ENCODE results near the gene GPM6B.
"Not testable (repeated sequence)": the region's sequence is repeated elsewhere in the genome, so short reads cannot be mapped to it uniquely, and the experiment has no call there.

GPM6B gene

DNA sequence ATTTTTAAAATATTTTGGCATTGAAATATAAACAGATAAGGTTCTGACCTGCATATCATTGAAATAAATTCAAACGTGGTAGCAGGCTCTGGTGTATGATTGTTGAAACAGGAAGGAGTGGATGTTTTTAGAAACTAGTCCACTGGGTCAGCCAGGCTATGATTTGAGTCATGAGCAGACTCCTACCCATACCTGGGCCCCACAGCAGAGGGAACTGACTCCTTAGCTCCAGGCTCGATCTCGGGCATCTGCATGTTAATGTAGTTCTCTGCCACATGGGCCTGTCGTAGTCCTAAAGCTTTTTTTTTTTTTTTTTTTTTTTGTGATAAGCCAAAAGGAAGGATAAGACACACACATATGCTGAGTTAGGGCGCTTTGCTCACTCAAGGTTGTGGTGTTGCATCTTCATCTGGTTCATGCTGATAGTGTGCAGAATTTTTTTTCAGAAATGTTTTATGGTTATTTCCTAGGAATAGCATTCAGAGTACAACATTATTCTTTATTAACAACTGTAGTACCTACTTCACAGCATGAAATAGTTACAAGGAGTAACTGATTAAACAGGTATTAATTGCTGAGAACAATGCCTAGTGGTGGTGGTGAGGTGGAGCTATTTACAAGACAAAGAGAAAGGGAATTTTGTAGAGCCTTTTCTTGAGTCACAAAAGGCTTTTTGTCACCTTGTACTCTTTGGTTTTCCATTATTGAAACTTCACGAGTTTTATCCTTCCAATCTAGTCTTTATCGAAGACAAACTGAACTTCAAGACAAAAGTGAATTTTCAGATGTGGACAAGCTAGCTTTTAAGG is 55.1 kb downstream of the GPM6B start:
- no peak for DNase-seq

- no peak for DNase-seq
Observed at GRCh38 chrX:13760426-13760825, 56.5 kb downstream of the GPM6B start.

GRCh38 chrX:13759152-13759718 is 57.7 kb downstream of the GPM6B start:
- DNase-seq = no peak

DNA sequence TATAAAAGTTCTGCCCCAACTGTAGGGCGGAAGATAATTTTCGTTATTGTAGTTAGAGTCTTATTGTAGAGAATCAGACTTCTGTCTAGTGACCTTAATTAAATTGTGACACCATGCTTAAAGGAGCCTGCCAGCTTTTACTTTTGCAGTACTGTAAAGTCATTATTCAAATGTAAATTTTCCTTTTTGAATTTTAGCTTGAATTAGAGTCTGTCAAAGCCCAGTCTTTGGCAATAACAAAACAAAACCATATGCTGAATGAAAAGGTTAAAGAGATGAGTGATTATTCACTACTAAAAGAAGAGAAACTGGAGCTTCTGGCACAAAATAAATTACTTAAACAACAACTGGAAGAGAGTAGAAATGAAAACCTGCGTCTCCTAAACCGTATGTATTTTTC is 60.5 kb downstream of the GPM6B start:
- no peak for DNase-seq

DNA sequence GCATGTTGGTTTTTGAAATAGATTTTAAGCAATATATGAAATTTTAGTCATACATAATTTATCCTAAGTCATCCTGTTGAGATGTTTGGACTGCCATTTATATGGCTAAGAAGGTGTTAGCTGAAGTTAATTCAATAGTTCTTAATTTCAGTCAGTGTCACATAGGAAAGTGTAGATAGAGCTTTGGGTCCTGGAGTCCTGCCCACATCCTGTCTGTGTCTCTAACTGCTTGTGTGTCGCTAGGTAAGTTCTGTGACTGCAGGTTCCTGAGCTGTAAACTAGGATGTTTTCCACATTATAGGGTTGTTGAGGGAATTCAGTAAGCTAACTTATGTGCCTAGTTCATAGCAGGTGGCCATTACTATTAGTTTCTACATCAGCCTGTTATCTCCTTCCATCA is 61.6 kb downstream of the GPM6B start:
- DNase-seq = no peak

DNA sequence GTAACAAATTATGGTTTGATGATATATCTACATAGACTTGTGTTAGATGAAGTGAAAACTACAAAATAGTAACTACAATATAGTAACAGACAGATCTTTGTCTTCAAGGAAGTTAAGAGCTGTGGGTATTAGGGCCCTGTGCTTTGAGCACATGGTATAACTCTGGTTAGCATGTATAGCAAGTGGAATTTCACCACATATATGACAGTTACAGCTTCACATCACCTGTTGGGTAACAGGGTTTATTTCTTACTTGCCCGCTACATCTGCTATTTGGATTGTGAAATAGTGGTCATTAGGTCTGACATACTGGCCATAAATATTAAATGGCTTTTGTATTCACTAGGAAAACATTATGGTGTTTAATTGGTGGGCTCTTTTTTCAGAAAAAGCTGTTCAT is 62.1 kb downstream of the GPM6B start:
- no peak for DNase-seq

DNA sequence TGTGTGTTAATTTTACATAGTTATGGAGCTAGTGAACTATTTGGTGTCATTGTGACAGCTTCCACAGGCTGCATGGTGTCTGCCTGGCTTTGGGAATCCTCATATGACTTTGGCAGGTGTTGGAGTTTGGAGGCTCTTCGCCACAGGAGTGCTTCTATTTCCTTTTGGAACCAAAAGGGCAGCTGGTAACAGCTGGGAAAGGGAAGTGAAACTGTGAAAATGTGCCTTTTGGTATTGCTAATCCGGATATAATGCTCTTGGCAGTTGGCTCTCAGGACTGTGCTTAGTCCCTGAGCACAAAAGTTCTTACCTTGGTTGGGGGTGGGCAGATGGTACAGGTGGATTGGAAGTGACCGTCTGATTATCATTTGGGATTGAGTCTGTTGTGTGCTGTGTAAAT is 64.2 kb downstream of the GPM6B start:
- no peak for DNase-seq

DNA sequence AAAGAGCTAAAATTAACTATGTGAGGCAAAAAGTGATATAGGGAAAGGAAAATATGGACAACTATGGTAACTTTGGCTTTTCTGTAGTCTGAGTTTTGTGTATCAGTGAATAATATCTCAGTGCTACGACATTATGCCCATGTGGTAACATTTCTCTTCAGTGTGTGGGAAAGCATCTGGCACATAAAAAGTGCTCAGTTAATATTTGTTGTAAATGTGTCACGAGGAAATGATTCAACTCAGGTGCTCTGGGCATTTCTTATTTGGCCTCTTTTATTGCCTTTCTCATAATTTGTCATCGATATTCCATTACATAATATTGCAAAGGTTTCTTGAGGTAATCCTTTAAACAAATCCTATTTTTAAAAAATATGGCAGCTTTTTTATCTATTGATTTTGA is 64.8 kb downstream of the GPM6B start:
- no peak for DNase-seq

DNA sequence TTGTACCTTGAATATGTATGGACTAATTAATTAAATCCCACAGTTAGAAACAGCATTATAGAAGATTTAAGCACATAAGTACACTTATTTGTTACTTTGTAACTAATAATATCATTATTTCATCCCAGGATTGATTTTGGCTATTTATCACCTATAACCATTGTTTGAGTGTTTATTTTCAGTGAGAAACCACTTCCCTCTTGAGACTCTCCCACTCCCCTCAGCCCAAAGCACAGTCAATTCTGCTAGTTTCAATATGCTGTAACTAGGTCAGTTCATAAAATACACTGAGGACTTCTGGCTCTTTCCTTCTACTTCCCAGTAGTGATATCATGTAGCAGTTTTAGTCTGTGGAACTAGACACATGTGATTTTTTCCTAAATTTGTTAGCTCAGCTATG is 66.1 kb downstream of the GPM6B start:
- DNase-seq = no peak

DNA sequence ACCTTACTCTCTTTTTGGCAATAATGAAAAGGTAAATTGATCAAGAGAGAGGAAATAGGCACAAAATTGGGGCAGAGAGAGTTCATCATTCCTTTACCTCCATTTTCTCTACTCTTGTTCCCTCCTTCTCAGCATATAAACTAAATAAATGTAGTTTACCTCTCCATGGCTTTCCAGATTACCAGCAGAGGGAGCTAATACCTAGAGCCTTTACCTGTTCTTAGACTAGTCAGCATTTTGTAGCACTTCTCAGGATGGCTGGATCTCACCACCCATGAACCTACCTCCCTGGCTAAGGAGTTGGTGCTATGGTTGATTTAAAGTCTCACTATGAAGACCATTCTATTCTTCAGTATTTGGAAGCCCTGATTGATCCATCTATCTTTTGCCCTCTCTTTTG is 66.7 kb downstream of the GPM6B start:
- no peak for DNase-seq

GRCh38 chrX:13748486-13748885 is 68.4 kb downstream of the GPM6B start:
- DNase-seq = no peak

DNA sequence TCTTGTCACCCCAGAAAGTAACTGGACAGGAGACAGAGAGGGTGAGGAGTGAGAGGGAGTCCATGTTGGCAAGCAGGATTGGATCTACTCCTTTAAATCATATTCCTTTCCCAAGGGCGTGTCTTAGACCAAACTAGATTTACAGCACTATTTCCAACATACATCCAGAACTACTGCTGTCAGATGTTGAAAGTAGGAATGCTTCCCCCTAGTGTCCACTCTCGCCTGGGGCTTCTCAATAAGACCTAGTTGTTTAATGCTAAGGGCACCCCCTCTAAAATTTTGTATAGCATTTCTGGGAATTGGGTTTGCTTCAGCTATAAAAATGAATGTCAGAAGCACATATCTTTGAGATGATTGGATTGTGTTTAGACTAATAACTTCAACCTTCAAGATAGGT is 69.1 kb downstream of the GPM6B start:
- no peak for DNase-seq

- DNase-seq = no peak
Observed at GRCh38 chrX:13742397-13743176, 74.3 kb downstream of the GPM6B start.

DNA sequence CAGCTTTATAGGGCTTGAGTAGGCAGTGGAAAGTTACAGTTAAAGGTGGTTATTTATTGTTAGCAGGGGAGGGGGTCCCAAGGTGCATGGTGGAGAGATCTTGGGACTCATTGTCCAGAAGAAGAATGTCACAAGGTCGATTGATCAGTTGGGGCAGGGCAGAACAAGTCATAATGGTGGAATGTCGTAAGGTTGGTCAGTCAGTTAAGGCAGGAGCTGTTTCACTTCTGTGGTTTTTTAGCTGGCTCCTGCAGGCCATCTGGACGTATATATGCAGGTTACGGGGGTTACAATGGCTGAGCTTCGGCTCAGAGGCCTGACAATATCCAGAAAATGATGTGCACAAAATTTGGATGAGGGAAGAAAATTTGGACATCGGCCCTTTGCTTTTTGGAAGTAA is 75.2 kb downstream of the GPM6B start:
- DNase-seq = no peak

DNA sequence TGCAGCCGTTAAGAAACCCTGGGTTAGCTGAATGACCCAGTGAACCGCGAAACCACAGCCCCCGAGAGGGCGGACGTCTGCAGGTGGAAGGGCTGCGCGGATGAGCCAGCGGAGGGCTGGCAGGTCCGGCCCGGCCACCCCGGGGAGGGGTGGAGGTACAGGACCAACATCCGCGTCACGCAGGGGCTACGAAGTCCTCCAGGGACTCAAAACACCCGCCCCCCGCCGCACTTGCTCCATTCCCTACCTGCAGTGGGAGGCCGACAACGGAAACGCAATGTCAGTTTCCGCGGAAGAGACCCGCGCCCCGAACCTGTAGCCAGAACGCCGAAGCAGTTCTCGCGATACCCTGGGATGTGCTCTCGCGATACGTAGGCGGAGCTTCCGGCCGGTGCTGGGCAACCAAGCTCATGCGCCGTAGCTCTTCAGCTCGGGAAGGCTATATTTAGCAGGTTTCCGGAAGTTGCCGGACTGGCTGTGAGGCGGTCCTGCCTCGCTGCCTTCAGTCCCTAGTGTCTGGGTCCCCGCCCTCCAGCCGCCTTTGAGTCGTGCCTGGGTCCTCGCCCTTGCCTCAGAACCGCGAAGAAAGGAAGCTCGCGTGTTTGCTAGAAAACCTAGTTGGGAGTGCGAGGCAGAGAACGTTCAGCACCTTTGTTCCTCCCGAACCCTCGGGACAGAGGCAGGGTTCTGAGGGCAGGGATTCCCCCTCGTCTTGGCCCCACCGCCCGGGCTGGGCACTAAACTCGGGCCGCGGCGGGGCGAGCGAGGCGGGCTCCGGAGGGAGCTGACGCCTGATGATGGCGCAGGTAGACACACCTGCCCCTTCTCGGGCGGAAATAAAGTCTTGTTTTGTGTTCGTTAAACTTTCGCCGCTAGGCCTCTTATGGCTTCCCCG is 82.4 kb downstream of the GPM6B start, which contains the start of the genes OFD1 and TRAPPC2:
OFD1 (plus strand) TSS at position 471 of the 895 bp plus-strand sequence; CDS start at position 795, 324 bp downstream.
TRAPPC2 (minus strand) TSS at position 343 of the 895 bp plus-strand sequence. CDS start 14,657 bp downstream, outside the sequence.
- DNase-seq = peak; percentile 96

GRCh38 chrX:13733506-13733905 is 83.4 kb downstream of the GPM6B start:
- no peak for DNase-seq

GRCh38 chrX:13732246-13733067 is 84.4 kb downstream of the GPM6B start:
- no peak for DNase-seq

DNA sequence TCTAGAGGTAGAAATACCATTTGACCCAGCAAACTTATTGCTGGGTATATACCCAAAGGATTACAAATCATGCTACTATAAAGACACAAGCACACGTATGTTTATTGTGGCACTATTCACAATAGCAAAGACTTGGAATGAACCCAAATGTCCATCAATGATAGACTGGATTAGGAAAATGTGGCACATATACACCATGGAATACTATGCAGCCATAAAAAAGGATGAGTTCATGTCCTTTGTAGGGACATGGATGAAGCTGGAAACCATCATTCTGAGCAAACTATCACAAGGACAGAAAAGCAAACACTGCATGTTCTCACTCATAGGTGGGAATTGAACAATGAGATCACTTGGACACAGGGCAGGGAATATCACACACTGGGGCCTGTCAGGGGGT is 86.4 kb downstream of the GPM6B start:
- DNase-seq = not testable (repeated sequence)

DNA sequence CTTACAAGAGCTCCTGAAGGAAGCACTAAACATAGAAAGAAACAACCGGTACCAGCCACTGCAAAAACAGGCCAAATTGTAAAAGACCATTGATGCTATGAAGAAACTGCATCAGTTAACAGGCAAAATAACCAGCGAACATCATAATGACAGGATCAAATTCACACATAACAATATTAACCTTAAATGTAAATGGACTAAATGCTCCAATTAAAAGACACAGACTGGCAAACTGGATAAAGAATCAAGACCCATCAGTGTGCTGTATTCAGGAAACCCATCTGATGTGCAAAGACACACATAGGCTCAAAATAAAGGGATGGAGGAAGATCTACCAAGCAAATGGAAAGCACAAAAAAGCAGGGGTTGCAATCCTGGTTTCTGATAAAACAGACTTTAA is 90.3 kb downstream of the GPM6B start:
- not testable (repeated sequence) for DNase-seq

DNA sequence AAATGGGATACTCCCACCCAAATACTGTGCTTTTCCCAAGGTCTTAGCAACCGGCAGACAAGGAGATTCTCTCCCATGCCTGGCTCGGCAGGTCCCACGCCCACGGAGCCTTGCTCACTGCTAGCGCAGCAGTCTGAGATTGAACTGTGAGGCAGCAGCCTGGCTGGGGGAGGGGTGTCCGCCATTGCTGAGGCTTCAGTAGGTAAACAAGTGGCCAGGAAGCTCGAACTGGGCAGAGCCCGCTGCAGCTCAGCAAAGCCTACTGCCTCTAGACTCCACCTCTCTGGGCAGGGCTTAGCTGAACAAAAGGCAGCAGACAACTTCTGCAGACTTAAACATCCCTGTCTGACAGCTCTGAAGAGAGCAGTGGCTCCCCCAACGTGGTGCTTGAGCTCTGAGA is 92.0 kb downstream of the GPM6B start:
- DNase-seq = not testable (repeated sequence)

- DNase-seq = no peak
Observed at GRCh38 chrX:13721819-13722519, 94.9 kb downstream of the GPM6B start.
